HEK293T (cell line): Measurements from ENCODE around the gene SYN1.

Experiments used
- CTCF ChIA-PET: fragments of 350-600 bp; formaldehyde crosslinking; extraction: SDS; loops from one replicate; lab custom pipeline; 2021; ENCODE audit warnings: antibody characterized with exemption, inconsistent platforms; lab: Yijun Ruan, JAX
- POLR2A ChIA-PET: fragments of 350-600 bp; formaldehyde crosslinking; extraction: SDS; loops from one replicate; lab custom pipeline; 2020; ENCODE audit warnings: antibody characterized with exemption, inconsistent platforms; lab: Yijun Ruan, JAX
- DNase-seq: peaks from one replicate; pipeline ENCODE4 v3.0.0; 2012; ENCODE audit warnings: mixed read lengths; ENCODE audit errors: extremely low spot score
- ARNT ChIP-seq: fragments of 450-650 bp; IDR thresholded peaks from 2 replicates; pipeline ENCODE4 v1.6.1; 2017; ENCODE audit warnings: mild to moderate bottlenecking
- BHLHE40 ChIP-seq: fragments of 450-650 bp; IDR thresholded peaks from 2 replicates; pipeline ENCODE4 v1.6.1; 2016; ENCODE audit warnings: mild to moderate bottlenecking, moderate library complexity, borderline replicate concordance
- CTBP1 ChIP-seq: fragments of 450-650 bp; IDR thresholded peaks from 2 replicates; pipeline ENCODE4 v1.6.1; 2016; ENCODE audit warnings: borderline replicate concordance
- ELF4 ChIP-seq: fragments of 450-650 bp; IDR thresholded peaks from 2 replicates; pipeline ENCODE4 v1.6.1; 2017; ENCODE audit warnings: antibody characterized with exemption
- FOXA1 ChIP-seq: fragments of 450-650 bp; IDR thresholded peaks from 2 replicates; pipeline ENCODE4 v1.6.1; 2016; ENCODE audit warnings: mild to moderate bottlenecking
- FOXK2 ChIP-seq: fragments of 450-650 bp; IDR thresholded peaks from 2 replicates; pipeline ENCODE4 v1.6.1; 2016; ENCODE audit warnings: mild to moderate bottlenecking
- FOXM1 ChIP-seq: fragments of 450-650 bp; IDR thresholded peaks from 2 replicates; pipeline ENCODE4 v1.6.1; 2017; ENCODE audit warnings: mild to moderate bottlenecking, borderline replicate concordance
- HDGF ChIP-seq: fragments of 450-650 bp; IDR thresholded peaks from 2 replicates; pipeline ENCODE4 v1.6.1; 2017; ENCODE audit warnings: antibody characterized with exemption, borderline replicate concordance
- L3MBTL2 ChIP-seq: fragments of 450-650 bp; conservative IDR thresholded peaks from 2 replicates; pipeline ENCODE4 v1.6.1; 2016; ENCODE audit warnings: mild to moderate bottlenecking
- LEF1 ChIP-seq: fragments of 450-650 bp; IDR thresholded peaks from 2 replicates; pipeline ENCODE4 v1.6.1; 2017; ENCODE audit warnings: mild to moderate bottlenecking, borderline replicate concordance
- NFRKB ChIP-seq: fragments of 450-650 bp; IDR thresholded peaks from 2 replicates; pipeline ENCODE4 v1.6.1; 2016; ENCODE audit warnings: mild to moderate bottlenecking, moderate library complexity
- PKNOX1 ChIP-seq: fragments of 450-650 bp; IDR thresholded peaks from 2 replicates; pipeline ENCODE4 v1.6.1; 2016
- SP1 ChIP-seq: fragments of 450-650 bp; IDR thresholded peaks from 2 replicates; pipeline ENCODE4 v1.6.1; 2017
- SUZ12 ChIP-seq: fragments of 450-650 bp; IDR thresholded peaks from 2 replicates; pipeline ENCODE4 v1.6.1; 2016; ENCODE audit warnings: mild to moderate bottlenecking
- TARDBP ChIP-seq: fragments of 450-650 bp; IDR thresholded peaks from 2 replicates; pipeline ENCODE4 v1.6.1; 2016
- ZNF384 ChIP-seq: fragments of 450-650 bp; IDR thresholded peaks from 2 replicates; pipeline ENCODE4 v1.6.1; 2016

SYN1 gene

GRCh38 chrX:47574076-47574546 is 45.5 kb downstream of the SYN1 start:
- TF ChIP-seq ELF4 (no peak), FOXM1 (no peak), ARNT (no peak)
- ChIA-PET POLR2A (interaction anchor here (1.1 kb wide), 1 partner anchor 8 kb away, joined by 5 read pairs; the partner anchor contains the start of gene TIMP1), CTCF (no interaction called here)
- no peak for DNase-seq

- no peak for DNase-seq
- TF ChIP-seq ARNT = no peak
- no peak for TF ChIP-seq ZNF384
- no peak for TF ChIP-seq SUZ12
- no peak for TF ChIP-seq HDGF
- ChIA-PET CTCF (no interaction called here), POLR2A (interaction anchor here (1.1 kb wide), 1 partner anchor 8 kb away, joined by 5 read pairs; the partner anchor contains the start of gene TIMP1)
Measured at GRCh38 chrX:47573341-47574075, 46.1 kb downstream of the SYN1 start.

DNA sequence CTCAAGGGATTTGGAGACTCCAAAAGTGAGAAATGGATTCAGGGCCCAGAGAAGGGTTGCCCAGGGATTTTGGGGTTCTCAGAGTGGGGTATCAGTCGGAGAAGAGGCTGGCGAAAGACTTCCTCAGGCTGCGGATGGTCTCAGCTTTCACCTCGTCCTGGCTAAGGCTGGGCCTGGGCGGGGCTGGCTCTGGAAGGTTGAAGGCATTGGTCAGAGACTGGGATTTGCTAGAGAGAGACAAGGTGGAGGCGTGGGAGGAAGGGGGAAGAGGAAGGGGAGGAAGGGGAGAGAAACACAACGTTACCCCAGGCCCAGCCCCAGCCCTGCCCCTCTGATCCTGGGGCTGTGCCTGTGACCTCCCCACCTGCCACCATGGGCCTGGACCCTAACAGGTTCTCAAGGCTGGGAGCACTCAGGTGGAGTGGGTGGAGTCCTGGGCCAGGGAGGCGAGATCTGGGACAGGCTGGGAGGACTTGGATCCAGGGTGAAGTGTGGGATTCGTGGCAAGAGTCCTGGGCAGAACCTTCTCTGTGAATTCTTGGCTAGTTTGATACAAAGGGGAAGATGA is 46.8 kb downstream of the SYN1 start:
- TF ChIP-seq SP1 (no peak), ZNF384 (no peak), L3MBTL2 (no peak), ELF4 (no peak), SUZ12 (no peak), ARNT (no peak), CTBP1 (no peak), FOXM1 (no peak), TARDBP (no peak), FOXK2 (no peak), LEF1 (no peak)
- CTCF ChIA-PET = no interaction called here
- POLR2A ChIA-PET = interaction anchor here (0.6 kb wide), 1 partner anchor 340 kb away, joined by 3 read pairs; no protein-coding TSS in a partner anchor
- no peak for DNase-seq

DNA sequence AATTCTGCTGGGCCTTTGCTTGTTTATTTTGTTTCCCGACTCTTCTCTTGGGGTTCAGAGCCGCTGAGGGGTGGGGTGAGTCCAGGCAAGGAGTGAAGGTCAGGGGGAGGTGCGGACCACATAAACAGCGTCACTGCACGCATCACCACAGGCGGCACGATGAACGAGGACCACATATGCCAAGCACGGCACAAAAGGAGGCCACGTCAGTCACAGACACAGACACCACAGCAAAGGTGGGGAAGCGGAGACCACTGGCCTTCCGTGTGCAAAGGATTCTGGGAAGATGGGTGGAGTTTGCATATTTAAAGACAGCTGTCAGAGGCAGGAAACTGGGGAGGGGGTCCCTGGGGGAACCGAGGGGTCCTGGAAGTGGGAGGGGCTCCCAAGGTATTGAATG is 47.8 kb downstream of the SYN1 start:
- ChIA-PET CTCF (no interaction called here), POLR2A (interaction anchor here (0.6 to 1.2 kb wide), 2 partner anchors 10 to 339 kb away, joined by 3 read pairs; no protein-coding TSS in a partner anchor)
- no peak for DNase-seq
- no peak for TF ChIP-seq NFRKB
- no peak for TF ChIP-seq FOXK2
- TF ChIP-seq ZNF384 = no peak
- no peak for TF ChIP-seq CTBP1
- no peak for TF ChIP-seq BHLHE40
- TF ChIP-seq ELF4 = no peak
- TF ChIP-seq LEF1 = no peak
- no peak for TF ChIP-seq L3MBTL2
- no peak for TF ChIP-seq FOXM1
- no peak for TF ChIP-seq SP1

- no peak for DNase-seq
- CTCF ChIA-PET = no interaction called here
- TF ChIP-seq ELF4 (no peak), HDGF (no peak), FOXK2 (no peak), FOXA1 (no peak), ARNT (no peak), FOXM1 (no peak), BHLHE40 (no peak), TARDBP (no peak), SP1 (no peak), SUZ12 (no peak), ZNF384 (no peak), LEF1 (no peak), CTBP1 (no peak), PKNOX1 (no peak), L3MBTL2 (no peak), NFRKB (no peak)
- POLR2A ChIA-PET = interaction anchor here (1.2 kb wide), 1 partner anchor 9 kb away, joined by 3 read pairs; no protein-coding TSS in a partner anchor
Measured at GRCh38 chrX:47571215-47571614, 48.4 kb downstream of the SYN1 start.

GRCh38 chrX:47570794-47571193 is 48.9 kb downstream of the SYN1 start:
- CTCF ChIA-PET = no interaction called here
- DNase-seq = no peak
- TF ChIP-seq FOXM1 = no peak
- TF ChIP-seq ELF4 = no peak
- TF ChIP-seq ARNT = no peak
- TF ChIP-seq FOXA1 = no peak
- TF ChIP-seq LEF1 = no peak
- no peak for TF ChIP-seq SP1
- TF ChIP-seq PKNOX1 = no peak
- TF ChIP-seq CTBP1 = no peak
- no peak for TF ChIP-seq L3MBTL2
- POLR2A ChIA-PET = interaction anchor here (1.2 kb wide), 1 partner anchor 9 kb away, joined by 3 read pairs; no protein-coding TSS in a partner anchor
